ENCODE measurements around the gene SH3GL1.

SH3GL1 gene

DNA sequence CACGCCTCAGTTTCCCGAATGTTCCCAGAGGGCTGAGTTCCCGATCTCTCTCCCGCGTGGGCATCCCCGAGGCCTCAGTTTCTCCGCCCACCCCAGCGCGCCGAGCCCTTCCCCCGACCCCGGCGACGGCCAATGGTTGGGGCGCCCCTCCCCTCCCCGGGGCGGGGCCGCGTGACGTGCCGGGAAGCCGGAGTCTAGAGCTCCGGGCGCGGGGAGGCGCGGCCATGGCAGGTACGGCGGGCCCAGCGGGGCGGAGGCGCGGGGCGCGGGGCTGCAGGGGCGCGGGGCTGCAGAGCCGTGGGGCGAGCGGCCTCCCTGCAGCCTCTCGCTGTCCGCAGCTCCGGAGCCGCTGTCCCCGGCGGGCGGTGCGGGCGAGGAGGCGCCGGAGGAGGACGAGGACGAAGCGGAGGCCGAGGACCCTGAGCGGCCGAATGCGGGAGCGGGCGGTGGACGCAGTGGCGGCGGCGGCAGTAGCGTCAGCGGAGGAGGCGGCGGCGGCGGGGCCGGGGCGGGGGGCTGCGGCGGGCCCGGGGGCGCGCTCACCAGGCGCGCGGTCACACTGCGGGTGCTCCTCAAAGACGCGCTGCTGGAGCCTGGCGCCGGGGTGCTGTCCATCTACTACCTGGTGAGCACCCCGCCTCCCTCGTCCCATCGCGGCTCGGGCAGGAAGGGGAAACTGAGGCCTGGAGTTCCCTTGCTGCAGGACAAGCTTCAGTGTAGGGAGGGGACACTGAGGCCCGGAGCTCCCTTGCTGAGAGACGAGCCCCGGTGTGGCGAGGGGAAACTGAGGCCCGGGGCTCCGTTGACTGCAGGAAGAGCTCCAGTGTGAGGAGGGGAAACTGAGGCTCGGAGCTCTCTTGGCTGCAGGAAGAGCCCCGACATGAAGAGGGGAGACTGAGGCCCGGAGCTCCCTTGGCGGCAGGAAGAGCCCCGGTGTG, 56.7 kb downstream of the SH3GL1 start, which contains the start of gene MPND:
Gene MPND, plus strand, starts transcription at position 193 of the 938 bp plus-strand sequence. Its CDS starts 32 bp downstream, at position 225.
- peak; percentile 82 to 83 for DNase-seq (ENCODE audit: low read depth in 2 of 2)

DNA sequence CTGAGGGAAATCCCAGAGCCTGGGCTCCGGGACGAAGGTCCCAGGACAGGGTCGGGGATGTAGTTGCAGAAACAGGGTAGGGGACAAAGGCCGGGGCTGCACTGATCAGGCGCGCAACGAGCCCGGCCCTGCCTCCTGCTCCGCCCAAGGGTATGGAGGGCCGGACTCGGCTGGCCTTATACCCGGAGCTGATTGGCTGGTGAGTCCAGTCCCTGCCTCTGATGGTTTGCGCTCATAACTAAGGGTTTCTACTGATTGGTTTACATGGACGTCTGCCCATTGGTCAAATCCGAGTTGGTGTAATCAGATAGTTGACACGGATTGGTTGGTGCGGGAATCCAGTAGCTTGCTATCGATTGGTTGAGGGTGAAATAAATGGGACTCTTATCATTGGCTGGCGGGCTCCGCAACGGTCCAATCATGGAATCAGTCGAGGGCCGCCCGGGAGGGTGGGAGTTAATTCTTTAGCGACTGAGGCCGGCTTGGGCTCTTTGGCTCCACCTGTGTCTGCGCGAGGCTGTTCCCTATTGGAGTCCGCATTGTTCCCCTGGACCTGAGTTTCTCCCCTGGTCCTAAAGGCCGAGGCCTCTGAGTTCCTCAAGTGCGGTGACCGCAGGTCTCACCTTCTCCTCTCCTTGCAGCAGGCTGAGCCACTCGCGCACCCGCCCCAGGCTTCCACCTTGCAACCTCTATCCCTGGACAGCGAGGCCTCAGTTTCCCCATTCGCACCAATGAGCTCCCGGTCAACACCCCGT, 57.6 kb downstream of the SH3GL1 start:
- DNase-seq (ENCODE audit: low read depth in 2 of 2) = peak; percentile 74 to 85

DNA sequence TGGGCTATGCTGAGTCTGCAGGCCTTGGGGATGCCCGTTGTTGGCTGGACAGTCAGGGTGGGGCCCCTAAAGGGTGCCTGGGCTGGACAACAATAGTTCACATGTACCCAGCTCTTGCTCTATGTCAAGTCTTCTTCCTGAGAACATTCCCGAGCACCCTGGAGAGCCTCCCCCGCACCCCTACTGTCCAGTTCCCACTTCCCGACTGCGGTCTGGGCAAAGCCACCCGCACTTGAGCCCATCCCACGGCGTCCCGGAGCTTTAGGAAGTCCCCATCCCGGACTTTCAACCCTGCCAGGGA, 58.1 kb downstream of the SH3GL1 start:
- DNase-seq (ENCODE audit: low read depth in 2 of 2) = no peak

DNA sequence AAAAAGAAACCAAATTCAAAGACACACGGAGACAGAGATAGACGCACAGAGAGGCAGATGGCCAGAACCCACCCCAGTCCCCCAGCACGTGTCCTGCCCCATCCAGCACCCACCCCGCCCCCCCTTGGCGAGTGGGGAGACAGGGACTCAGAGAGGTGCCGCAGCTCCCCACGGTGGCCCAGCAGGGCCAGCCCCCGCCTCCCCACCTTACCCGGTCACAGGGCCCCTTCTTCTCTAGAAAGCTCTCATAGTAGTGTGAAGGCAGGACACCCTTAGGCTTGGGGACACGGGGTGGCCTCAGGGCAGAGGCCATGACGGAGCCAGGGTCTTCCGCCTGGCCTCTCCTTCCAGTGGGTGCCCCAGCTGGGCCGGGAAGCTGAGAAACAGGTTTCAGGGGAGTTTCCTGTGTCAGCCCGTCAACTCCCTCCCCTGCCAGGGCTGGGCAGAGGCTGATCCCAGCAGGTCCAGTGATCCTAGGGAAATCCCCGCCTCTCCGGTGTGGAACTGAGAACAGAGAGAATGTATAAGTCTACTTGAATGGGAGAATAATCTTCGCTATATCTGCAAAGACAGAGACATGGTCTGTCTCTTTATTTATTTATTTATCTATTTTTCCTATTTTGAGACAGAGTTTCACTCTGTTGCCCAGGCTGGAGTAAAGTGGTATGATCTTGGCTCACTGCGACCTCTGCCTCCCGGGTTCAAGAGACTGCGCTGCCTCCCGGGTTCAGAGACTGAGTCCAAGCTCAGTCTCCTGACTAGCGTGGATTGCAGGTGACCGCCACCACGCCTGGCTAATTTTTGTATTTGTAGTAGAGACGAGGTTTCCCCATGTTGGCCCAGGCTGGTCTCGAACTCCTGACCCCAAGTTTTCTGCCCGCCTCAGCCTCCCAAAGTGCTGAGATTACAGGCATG, 61.6 kb downstream of the SH3GL1 start, which contains the start of gene STAP2:
Gene STAP2, minus strand, starts transcription at position 387 of the 915 bp plus-strand sequence. Its CDS starts 74 bp downstream, at position 313.
- DNase-seq (ENCODE audit: low read depth in 2 of 2) = no peak

DNA sequence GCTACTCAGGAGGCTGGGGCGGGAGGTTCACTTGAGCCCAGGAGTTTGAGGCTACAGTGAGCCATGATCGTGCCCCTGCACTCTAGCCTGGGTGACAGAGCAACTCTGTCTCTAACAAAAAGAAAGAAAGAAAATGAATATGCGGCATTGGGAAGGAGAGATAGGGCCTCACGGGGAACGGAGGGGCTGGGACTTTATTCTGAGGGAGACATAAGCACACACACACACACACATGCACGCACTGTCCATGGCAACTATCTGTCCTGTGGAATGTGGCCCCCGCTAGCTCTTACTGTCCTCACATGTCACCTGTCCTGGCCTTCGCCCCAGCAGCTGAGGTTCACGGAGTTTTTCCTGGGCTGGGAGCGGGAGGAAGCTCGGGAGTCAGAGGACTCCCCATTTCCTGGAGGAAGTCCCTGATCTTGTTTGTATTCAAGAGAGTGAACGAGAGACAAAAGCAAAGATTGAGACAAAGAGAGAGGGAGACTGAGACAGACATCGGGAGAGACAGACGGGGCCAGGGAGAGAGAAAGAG, 62.4 kb downstream of the SH3GL1 start:
- DNase-seq (ENCODE audit: low read depth in 2 of 2) = no peak

DNA sequence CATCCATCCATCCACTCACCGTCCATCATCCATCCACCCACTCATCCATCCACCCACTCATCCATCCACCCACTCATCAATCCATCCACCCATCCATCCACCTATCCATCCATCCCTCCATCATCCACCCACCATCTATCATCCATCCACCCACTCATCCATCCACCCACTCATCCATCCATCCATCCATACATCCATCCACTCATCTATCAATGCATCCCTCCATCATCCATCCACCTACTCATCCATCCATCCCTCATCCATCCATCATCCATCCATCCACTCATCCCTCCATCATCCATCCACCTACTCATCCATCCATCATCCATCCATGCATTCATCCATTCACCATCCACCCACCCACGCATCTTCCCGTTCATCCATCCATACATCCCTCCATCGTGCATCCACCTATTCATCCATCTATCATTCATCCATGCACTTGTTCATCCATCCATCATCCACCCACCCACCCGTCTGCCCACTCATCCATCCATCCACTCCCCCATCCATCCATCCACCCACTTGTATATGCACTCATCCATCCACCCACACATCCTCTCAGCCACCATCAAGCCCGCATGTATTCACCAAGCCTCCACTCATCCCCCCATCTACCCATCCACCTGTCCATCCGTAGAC, 65.3 kb downstream of the SH3GL1 start:
- DNase-seq (ENCODE audit: low read depth in 2 of 2) = no peak

DNA sequence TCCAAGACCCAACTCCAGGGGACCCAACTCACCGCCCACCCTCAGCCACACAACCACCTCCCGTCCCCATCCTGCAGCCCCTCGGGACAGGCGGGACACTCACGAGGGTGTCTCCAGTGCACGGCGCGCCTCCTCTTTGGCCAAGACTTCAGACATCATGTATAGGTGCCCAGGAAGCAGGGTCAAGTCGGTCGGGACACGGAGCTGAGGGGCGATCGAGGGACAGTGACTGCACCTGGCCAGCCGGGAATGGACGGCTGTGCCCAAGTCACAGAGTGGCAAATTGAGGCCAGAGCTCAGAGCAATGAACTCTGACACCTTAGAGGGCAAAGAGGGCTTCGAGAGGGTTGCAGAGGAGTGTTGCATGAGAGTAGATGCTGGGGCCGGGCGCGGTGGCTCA, 70.5 kb downstream of the SH3GL1 start:
- no peak for DNase-seq (ENCODE audit: low read depth in 2 of 2)

DNA sequence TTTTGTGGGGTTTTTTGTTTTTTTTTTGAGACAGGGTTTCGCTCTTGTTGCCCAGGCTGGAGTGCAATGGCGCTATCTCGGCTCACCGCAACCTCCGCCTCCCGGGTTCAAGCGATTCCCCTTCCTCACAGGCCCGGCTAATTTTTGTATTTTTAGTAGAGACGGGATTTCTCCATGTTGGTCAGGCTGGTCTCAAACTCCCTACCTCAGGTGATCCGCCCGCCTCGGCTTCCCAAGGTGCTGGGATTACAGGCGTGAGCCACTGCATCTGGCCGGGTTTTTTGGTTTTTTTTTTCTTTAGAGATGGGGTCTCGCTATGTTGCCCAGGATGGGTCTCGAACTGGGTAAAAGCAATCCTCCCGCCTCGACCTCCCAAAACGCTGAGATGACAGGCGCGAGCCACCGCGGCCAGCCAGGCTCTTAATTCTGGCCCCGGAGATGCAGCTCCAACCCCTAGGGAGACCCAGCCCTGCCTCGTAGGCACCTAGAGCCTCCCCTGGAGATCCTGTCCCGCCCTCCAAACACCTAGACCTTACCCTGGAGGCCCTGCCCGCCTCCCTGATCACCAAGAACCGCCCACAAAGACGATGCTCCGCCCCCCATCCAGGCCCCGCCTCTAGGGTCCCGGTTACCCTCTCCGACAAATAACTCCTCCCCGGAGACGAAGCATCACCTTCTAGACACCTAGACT, 71.2 kb downstream of the SH3GL1 start:
- DNase-seq (ENCODE audit: low read depth in 2 of 2) = peak in 1 of 2 donors; percentile 35

DNA sequence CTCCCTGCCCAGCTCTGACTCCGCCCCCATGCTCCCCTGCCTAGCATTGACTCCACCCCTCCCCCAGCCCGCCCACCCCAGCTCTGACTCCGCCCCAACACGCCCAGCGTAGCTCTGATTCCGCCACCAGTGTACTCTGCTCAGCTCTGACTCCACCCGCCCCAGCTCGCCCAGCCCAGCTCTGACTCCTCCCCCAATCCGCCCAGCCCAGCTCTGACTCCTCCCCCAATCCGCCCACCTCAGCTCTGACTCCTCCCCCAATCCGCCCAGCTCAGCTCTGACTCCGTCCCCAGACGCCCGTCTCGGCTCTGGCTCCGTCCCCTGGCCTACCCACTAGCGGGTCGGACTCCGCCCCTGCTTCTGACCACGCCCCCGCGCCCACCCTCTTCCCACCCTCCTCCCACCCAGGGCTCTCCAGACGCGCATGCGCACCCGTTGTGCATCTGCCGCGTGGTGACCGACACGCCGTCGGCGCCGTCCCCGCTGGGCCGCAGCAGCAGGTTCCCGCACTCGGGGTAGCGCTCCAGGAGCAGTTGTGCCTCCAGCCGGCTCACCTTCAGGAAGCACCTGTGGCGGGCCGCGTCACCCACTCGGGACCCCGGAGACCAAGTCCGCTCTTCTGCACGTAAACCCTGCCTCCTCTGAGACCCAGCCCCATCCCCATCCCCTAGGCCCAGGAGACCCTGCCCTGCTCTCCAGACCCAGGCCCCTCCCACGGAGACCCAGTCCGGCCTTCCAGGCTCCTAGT, 71.9 kb downstream of the SH3GL1 start:
- DNase-seq (ENCODE audit: low read depth in 2 of 2) = peak; percentile 90 to 99

DNA sequence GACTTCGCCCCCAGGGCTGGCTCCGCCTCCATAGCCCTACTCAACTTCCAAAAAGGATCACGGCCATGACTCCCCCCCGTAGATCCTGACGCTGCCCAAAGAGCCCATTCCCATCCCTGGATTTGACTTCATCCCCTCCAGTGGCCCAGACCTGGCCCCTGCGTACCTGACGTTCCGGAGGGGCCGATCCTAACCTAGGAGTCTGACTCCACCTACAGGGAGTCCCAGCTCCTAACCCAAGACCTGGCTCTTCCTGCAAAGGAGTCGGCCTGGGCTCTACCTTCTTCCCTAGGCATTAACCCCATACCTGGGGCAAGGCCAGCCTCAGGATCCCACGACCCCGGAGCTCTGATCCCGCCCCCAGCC, 72.5 kb downstream of the SH3GL1 start:
- DNase-seq (ENCODE audit: low read depth in 2 of 2) = no peak

DNA sequence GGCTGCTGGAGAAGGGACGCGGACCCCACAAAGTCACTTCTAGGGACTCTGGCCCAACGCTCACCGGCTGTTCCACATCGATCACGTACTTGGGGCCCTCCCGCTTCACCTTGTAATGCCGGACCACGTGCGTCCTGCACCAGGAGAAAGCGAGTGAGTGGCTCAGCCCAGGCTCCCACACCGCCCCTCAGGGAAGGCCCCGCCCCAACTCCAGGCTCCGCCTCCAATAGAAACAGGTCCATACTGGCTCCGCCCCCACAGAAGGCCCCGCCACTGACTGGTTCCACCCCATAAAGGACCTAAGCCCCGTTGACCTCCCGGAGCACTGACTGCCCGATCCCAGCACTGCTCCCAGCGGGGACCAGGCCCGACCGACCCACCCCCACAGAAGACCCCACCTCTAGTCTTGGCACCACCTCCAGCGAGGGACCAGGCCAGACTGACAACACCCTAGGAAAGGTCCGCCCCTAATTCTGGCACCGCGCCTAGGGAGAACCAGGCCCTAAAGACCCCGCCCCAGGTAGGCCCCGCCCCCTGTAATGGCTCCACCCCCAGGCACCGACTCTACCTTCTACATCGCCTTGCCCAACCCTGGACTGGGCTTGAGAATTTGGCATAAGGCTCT, 73.0 kb downstream of the SH3GL1 start:
- peak in 1 of 2 donors; percentile 53 for DNase-seq (ENCODE audit: low read depth in 2 of 2)

DNA sequence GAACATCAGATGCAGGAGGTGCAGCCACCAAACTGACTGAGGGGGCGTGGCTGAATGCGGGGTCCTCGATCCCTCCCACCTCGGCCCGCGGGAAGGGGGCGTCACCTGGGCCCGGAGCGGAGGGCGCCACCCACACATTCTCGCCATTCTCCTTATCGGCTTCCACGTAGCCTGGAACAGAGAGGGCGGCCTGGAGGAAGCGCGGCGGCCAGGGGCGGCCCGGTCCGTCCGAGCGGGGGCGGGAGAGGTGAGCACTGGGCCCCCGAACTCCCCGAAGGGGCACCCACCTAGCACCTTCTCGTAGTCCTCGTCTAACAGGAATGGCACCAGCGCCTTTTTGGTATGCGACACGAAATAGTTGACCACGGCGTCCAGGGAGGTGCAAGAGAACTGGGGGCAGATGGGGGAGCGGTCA, 73.5 kb downstream of the SH3GL1 start:
- DNase-seq (ENCODE audit: low read depth in 2 of 2) = no peak

DNA sequence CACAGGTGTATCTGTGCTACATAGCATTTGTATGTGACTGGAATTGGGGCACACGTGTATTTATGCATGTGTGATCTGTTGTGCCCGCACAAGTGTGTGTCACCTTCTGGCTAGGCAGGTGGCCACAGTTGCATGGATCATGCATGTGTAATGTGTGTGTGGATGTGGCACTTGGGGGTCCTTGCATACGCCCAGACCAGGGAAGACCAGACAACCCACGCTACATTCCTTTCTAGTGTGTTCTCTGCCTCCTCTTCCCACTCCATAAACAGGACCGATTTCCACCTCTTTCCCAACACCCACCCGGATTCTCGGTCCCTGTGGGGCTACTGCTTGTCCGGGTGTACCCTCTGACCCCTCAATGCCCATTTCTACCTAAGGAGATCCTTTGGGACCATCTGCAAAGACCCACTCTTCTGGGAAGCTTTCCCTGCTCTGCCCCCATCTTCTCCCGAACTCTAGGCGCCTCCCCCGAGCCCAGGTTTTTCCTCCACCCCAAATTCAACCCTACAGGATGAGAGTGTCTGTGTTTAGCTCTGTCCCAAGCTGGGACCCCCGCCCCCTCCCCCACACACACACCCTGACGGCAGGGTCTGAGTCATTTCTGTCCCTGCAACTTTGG, 74.0 kb downstream of the SH3GL1 start:
- no peak for DNase-seq (ENCODE audit: low read depth in 2 of 2)

DNA sequence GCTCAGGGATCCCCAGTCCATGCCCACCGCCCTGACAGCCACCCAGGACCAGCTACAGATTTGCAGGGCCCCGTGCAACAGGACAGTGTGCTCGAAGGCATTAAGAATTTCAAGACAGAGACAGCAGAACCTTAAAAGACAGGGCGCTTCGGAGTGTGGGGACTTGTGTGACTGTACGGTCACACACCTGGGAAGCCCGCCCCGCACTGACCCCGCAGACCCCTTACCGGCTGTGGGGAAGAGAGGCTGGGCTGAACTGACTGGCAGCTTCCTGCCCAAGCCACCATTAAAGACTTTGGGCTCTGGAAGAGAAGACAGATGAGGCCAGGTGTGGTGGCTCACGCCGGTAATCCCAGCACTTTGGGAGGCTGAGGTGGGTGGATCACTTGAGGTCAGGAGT, 76.1 kb downstream of the SH3GL1 start:
- no peak for DNase-seq (ENCODE audit: low read depth in 2 of 2)

DNA sequence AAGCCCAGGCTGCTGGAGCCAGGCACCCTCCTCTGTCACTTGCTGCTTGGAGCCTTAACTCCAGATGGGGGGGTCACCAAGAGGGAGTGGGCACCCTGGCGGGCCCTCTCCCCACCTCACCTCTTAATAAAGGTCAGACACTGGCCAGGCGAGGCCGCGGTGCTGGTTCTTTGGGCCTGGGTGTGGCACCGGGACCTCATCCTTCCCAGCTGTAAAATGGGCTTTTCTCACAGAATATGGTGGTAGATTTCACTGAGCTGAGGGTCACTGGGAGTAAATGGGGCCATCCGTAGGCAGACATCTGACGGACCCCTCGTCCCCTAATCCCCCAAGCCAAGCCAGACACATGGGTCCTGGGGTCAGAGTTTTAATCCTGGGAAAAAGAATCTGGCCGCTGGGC, 76.7 kb downstream of the SH3GL1 start:
- DNase-seq (ENCODE audit: low read depth in 2 of 2) = no peak

DNA sequence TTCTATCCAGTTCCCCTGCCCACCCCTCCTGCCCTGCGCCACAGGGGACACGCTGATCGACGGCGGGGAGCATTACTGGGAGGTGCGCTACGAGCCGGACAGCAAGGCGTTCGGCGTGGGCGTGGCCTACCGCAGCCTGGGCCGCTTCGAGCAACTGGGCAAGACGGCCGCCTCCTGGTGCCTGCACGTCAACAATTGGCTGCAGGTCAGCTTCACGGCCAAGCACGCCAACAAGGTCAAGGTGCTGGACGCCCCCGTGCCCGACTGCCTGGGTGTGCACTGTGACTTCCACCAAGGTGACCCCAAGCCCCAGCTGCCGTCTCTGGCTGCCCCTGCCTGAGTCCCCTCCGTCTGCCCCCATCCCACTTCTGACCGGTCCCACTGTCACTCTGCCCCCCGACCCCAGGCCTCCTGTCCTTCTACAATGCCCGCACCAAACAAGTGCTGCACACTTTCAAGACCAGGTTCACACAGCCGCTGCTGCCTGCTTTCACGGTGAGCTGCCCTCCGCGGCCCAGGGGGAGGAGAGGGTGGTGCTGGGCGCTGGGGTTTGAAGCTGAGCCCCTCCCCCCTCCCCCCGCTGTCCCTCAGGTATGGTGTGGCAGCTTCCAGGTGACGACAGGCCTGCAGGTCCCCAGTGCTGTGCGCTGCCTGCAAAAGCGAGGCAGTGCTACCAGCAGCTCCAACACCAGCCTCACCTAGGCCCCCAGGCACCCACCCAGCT, 77.2 kb downstream of the SH3GL1 start:
- no peak for DNase-seq (ENCODE audit: low read depth in 2 of 2)

DNA sequence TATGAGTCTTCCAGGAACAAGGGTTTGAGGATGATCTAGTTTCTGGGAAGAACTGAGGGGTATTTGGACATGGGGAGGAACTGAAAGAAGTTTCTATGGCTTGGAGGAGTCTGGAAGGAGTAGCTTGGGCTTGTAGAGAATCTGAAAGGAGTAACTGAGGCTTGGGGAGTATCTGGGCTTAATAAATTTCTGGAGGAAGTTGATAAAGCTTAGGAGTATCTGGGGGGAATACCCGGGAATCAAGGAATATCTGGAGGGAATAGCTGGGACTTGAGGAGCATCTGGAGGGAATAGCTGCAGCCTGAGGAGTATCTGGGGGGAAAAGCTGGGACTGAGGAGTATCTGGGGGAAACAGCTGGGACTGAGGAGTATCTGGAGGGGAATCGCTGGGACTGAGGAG, 79.9 kb downstream of the SH3GL1 start:
- no peak for DNase-seq (ENCODE audit: low read depth in 2 of 2)

DNA sequence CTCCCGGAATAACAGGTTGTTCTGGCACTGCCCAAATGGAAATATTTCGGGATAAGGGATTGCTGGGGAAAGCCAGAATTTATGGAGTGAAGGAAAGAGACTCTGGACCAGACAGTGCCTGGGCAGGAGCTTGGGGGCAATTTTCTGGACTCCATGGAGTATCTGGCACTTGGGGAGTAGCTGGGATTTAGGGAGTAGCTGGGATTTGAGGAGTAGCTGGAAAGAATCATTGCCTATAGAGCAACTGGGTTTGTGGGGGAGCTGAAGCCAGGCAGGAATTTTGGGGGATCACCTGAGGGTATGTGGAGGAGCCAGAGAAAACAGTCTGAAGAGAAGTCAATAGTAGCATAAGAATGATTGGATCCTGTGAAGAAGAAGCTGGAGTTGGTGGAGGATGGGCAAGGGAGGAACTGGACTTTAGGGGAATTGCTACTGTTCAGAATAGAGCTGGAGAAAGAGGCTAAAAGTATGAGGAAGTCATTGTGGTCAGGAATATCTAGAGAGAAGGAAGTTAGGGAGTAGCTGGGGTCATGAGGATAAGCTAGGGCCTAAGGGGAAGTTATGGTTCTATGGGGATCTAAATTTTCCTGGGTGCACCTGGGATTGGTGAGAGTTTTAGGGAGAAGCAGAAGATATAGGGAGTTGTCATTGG, 81.2 kb downstream of the SH3GL1 start:
- no peak for DNase-seq (ENCODE audit: low read depth in 2 of 2)
